BJ (cell line): Measurements from ENCODE around the gene AKT3. TPM values are rescaled to one million over a fixed set of nuclear protein-coding genes. Genes with fewer than 3 reads are reported as not detected.
"Not testable (repeated sequence)": the region's sequence is repeated elsewhere in the genome, so short reads cannot be mapped to it uniquely, and the experiment has no call there.

Experiments
- CTCF ChIA-PET: fragments of 350-600 bp; formaldehyde crosslinking; extraction: SDS; loops from one replicate; lab custom pipeline; 2021; ENCODE audit warnings: antibody characterized with exemption, inconsistent platforms; lab: Yijun Ruan, JAX
- POLR2A ChIA-PET: fragments of 300-600 bp; sonication (Branson Sonifier 250); formaldehyde crosslinking; extraction: SDS; loops from one replicate; lab custom pipeline; 2021; ENCODE audit warnings: antibody characterized with exemption; lab: Charles Lee
- DNase-seq: peaks from one replicate; pipeline ENCODE4 v3.0.0-alpha.2; 2011; ENCODE audit warnings: low read depth
- H3K27me3 ChIP-seq: 2 replicates; pipeline ENCODE4 v1.6.0; 2011; ENCODE audit warnings: low read length; ENCODE audit not compliant: control insufficient read depth, insufficient read depth
- H3K36me3 ChIP-seq: 2 replicates; pipeline ENCODE4 v1.5.1; 2011; ENCODE audit warnings: low read length; ENCODE audit not compliant: control insufficient read depth, insufficient read depth
- H3K4me3 ChIP-seq: 2 replicates; pipeline ENCODE4 v1.5.1; 2011; ENCODE audit warnings: low read depth, mild to moderate bottlenecking, control low read depth, low read length
- CTCF ChIP-seq: IDR thresholded peaks from 2 replicates; pipeline ENCODE4 v1.5.1; 2011; ENCODE audit warnings: low read depth, mild to moderate bottlenecking, control low read depth, inconsistent platforms, low read length, moderate library complexity; ENCODE audit not compliant: insufficient read depth
- polyA plus RNA-seq: library from polyadenylated mRNA; depleted of rRNA; stranded (reverse); fragments of >200 nt; gene quantifications from 2 replicates; pipeline ENCODE4 v1.2.3, GENCODE V29; 2011

The AKT3 gene
- polyA plus RNA-seq, 1 experiment, result 23.8 TPM

- no peak for TF ChIP-seq CTCF
- Histone ChIP-seq H3K36me3 (no peaks in the 10 kb centered on the region), H3K27me3 (no peaks in the 10 kb centered on the region), H3K4me3 (no peak overlapping the region)
- POLR2A ChIA-PET, result no interaction called here
- DNase-seq, result no peak
- CTCF ChIA-PET, result no interaction called here
Observed at GRCh38 chr1:243834130-243834529, 15.9 kb downstream of the AKT3 start.

- ChIA-PET CTCF (interaction anchor here (0.9 kb wide), 1 partner anchor 10 kb away, joined by 4 read pairs; no protein-coding TSS in a partner anchor), POLR2A (no interaction called here)
- no peak for TF ChIP-seq CTCF
- no peaks in the 10 kb centered on the region for H3K27me3 ChIP-seq
- H3K4me3 ChIP-seq, result no peak overlapping the region
- H3K36me3 ChIP-seq, result no peaks in the 10 kb centered on the region
- no peak for DNase-seq
Observed at GRCh38 chr1:243831463-243831862, 18.6 kb downstream of the AKT3 start.

GRCh38 chr1:243827206-243827605 is 22.8 kb downstream of the AKT3 start:
- H3K27me3 ChIP-seq, result no peaks in the 10 kb centered on the region
- H3K4me3 ChIP-seq, result no peak overlapping the region
- H3K36me3 ChIP-seq, result no peaks in the 10 kb centered on the region
- TF ChIP-seq CTCF, result no peak
- CTCF ChIA-PET, result no interaction called here
- POLR2A ChIA-PET, result no interaction called here
- DNase-seq, result no peak

GRCh38 chr1:243824907-243825306 is 25.1 kb downstream of the AKT3 start:
- DNase-seq, H3K27me3 ChIP-seq, CTCF ChIA-PET, H3K36me3 ChIP-seq, H3K4me3 ChIP-seq, POLR2A ChIA-PET: not testable (repeated sequence)

- ChIA-PET POLR2A (no interaction called here), CTCF (interaction anchor here (0.8 to 2.0 kb wide), 2 partner anchors 11 to 18 kb away, joined by 4 to 6 read pairs; no protein-coding TSS in a partner anchor)
- Histone ChIP-seq H3K36me3 (peaks cover 4% of the 10 kb centered on the region), H3K27me3 (no peaks in the 10 kb centered on the region), H3K4me3 (no peak overlapping the region)
- DNase-seq, result no peak
- TF ChIP-seq CTCF, result no peak
Observed at GRCh38 chr1:243821177-243821680, 28.8 kb downstream of the AKT3 start.

- CTCF ChIA-PET, result interaction anchor here (0.6 kb wide), 1 partner anchor 570 kb away, joined by 3 read pairs; no protein-coding TSS in a partner anchor
- H3K36me3 ChIP-seq, result peaks cover 4% of the 10 kb centered on the region
- POLR2A ChIA-PET, result no interaction called here
Observed at GRCh38 chr1:243819438-243819839, 30.6 kb downstream of the AKT3 start.

More at GRCh38 chr1:243819438-243819839, 30.6 kb downstream of the AKT3 start:
- no peaks in the 10 kb centered on the region for H3K27me3 ChIP-seq
- DNase-seq, result no peak
- no peak for TF ChIP-seq CTCF
- no peak overlapping the region for H3K4me3 ChIP-seq
